Liver (tissue), 9 donors: ENCODE results near the gene IRF3. TPM values are rescaled to one million over a fixed set of nuclear protein-coding genes. Genes with fewer than 3 reads are reported as not detected.

Source experiments
- DNase-seq: peaks from one replicate; pipeline ENCODE4 v3.0.0-alpha.2; 2017; ENCODE audit warnings: low spot score
- H3K27ac ChIP-seq, 2 donors: one replicate each; pipeline ENCODE4 v1.7.0; 2013; ENCODE audit warnings: inconsistent platforms in 2 of 2, low read length in 2 of 2, control low read depth in 1 of 2, low read depth in 1 of 2, mild to moderate bottlenecking in 1 of 2
- H3K27me3 ChIP-seq, 4 donors: one replicate each; pipeline versions ENCODE4 v1.6.1 to v1.7.0; 2013; ENCODE audit warnings: low read length in 3 of 4, inconsistent platforms in 1 of 4, mild to moderate bottlenecking in 1 of 4, moderate library complexity in 1 of 4; ENCODE audit not compliant: control insufficient read depth in 4 of 4, insufficient read depth in 4 of 4
- H3K36me3 ChIP-seq, 4 donors: one replicate each; pipeline versions ENCODE4 v1.6.1 to v1.7.0; 2013; ENCODE audit warnings: low read length in 3 of 4, mild to moderate bottlenecking in 3 of 4, low read depth in 1 of 4, moderate library complexity in 1 of 4; ENCODE audit not compliant: control insufficient read depth in 4 of 4, insufficient read depth in 3 of 4
- H3K4me1 ChIP-seq, 4 donors: one replicate each; pipeline versions ENCODE4 v1.6.1 to v1.7.0; 2013; ENCODE audit warnings: low read length in 3 of 4, mild to moderate bottlenecking in 3 of 4, moderate library complexity in 1 of 4; ENCODE audit not compliant: control insufficient read depth in 4 of 4, insufficient read depth in 4 of 4
- H3K4me3 ChIP-seq, 3 donors: one replicate each; pipeline versions ENCODE4 v1.6.1 to v1.7.0; 2013; ENCODE audit warnings: low read length in 3 of 3, control low read depth in 1 of 3, low read depth in 1 of 3, mild to moderate bottlenecking in 1 of 3
- H3K9ac ChIP-seq, 2 donors: one replicate each; pipeline ENCODE4 v1.7.0; 2013; ENCODE audit warnings: low read length in 2 of 2, mild to moderate bottlenecking in 2 of 2, moderate library complexity in 2 of 2, control low read depth in 1 of 2, low read depth in 1 of 2
- H3K9me3 ChIP-seq, 4 donors: one replicate each; pipeline versions ENCODE4 v1.6.1 to v1.7.0; 2013; ENCODE audit warnings: low read length in 3 of 4; ENCODE audit not compliant: control insufficient read depth in 4 of 4
- EGR1 ChIP-seq, 2 donors: IDR thresholded peaks; 2 replicates each; pipeline ENCODE4 v1.6.1; 2016 to 2018; ENCODE audit warnings: antibody characterized with exemption in 2 of 2, low read depth in 2 of 2
- FOXA1 ChIP-seq: IDR thresholded peaks from 2 replicates; pipeline ENCODE4 v1.6.1; 2016; ENCODE audit warnings: antibody characterized with exemption
- FOXA2 ChIP-seq: IDR thresholded peaks from 2 replicates; pipeline ENCODE4 v1.6.1; 2016; ENCODE audit warnings: antibody characterized with exemption
- GABPA ChIP-seq, 2 donors: IDR thresholded peaks in 1 of 2; conservative IDR thresholded peaks in 1 of 2; 2 replicates each; pipeline ENCODE4 v1.6.1; 2016; ENCODE audit warnings: antibody characterized with exemption in 2 of 2, mild to moderate bottlenecking in 1 of 2, moderate library complexity in 1 of 2
- HNF4G ChIP-seq: IDR thresholded peaks from 2 replicates; pipeline ENCODE4 v1.6.1; 2016; ENCODE audit warnings: antibody characterized with exemption
- JUND ChIP-seq, 2 donors: IDR thresholded peaks; 2 replicates each; pipeline ENCODE4 v1.6.1; 2016; ENCODE audit warnings: antibody characterized with exemption in 2 of 2
- RAD21 ChIP-seq, 2 donors: IDR thresholded peaks; 2 replicates each; pipeline ENCODE4 v1.6.1; 2016; ENCODE audit warnings: antibody characterized with exemption in 2 of 2, mild to moderate bottlenecking in 2 of 2
- RXRA ChIP-seq, 2 donors: IDR thresholded peaks; 2 replicates each; pipeline ENCODE4 v1.6.1; 2017 to 2018; ENCODE audit warnings: antibody characterized with exemption in 2 of 2, mild to moderate bottlenecking in 1 of 2
- SP1 ChIP-seq: IDR thresholded peaks from 2 replicates; pipeline ENCODE4 v1.6.1; 2018; ENCODE audit warnings: antibody characterized with exemption, mild to moderate bottlenecking
- TAF1 ChIP-seq: conservative IDR thresholded peaks from 2 replicates; pipeline ENCODE4 v1.6.1; 2016; ENCODE audit warnings: antibody characterized with exemption, mild to moderate bottlenecking
- YY1 ChIP-seq: IDR thresholded peaks from 2 replicates; pipeline ENCODE4 v1.6.1; 2016; ENCODE audit warnings: antibody characterized with exemption, mild to moderate bottlenecking
- WGBS: extraction: QIAGEN DNeasy Blood & Tissue Kit; methylation state at CpG from one replicate; pipeline ENCODE4 v1.1.7; 2013; 5-methylcytosine and 5-hydroxymethylcytosine counted together
- polyA plus RNA-seq, 2 donors: library from polyadenylated mRNA; stranded (reverse) in 1 of 2; unstranded in 1 of 2; fragments of 200-250 nt in 1 of 2; fragments of >200 nt in 1 of 2; fragmentation: Nextera tagmentation in 1 of 2; extraction: Ambion mirVana in 1 of 2; gene quantifications; one replicate each; pipeline versions ENCODE4 v1.2.1 to v1.2.3, GENCODE V29; 2013 to 2015
- total RNA-seq, 2 donors: library from RNA; depleted of rRNA; stranded (reverse); fragments of >200 nt; gene quantifications; one replicate each; pipeline ENCODE4 v1.2.3, GENCODE V29; 2014
- TF ChIP-seq, protein P1 (sequence below): IDR thresholded peaks from 2 replicates; pipeline ENCODE4 v1.6.1; 2016; ENCODE audit warnings: antibody characterized with exemption
- TF ChIP-seq, protein P2 (sequence below): IDR thresholded peaks from 2 replicates; pipeline ENCODE4 v1.6.1; 2016; ENCODE audit warnings: antibody characterized with exemption
- TF ChIP-seq, protein P3 (sequence below): IDR thresholded peaks from 2 replicates; pipeline ENCODE4 v1.6.1; 2016; ENCODE audit warnings: antibody characterized with exemption
- TF ChIP-seq, protein P4 (sequence below): IDR thresholded peaks from 2 replicates; pipeline ENCODE4 v1.6.1; 2016; ENCODE audit warnings: antibody characterized with exemption, mild to moderate bottlenecking
- donor health status: healthy.
- donor health status: healthy.
- donor health status: healthy.
- donor health status: healthy.
- donor health status: healthy.

IRF3 gene
- total and polyA plus RNA-seq, 4 donors: 18.2 to 33.6 (median 28.1) TPM

DNA sequence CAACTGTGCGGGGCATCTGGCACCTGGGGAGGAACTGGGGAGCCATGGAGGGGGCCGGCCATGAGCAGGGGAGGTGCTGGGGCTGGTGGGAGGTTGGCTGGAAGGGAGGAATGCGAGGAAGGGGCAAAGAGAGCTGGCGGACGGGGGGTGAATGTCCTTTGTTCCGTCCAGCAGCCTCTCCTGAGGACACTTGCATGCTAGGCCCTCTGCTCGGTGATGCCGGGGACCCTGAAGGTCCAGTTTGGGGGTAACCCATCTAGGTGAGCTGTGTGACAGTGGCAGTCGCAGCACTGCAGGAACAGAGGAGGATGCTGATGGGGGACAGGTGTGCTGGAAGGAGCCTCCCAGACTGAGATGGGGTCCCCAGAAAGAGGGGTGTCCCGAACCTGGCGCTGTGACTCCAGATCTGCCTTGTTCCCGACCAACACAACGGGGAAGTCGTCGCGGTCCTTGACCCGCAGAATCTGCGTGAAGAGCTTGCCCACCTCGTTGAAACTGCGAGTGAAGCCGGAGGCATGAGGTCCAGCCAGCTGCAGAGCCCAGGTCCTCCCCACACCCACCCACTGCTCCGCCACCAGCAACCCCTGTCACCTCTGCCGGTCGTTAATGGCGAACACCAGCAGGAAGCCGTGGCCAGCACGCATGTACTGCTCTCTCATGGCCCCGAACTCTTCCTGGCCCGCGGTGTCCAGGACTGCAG is 29.3 kb downstream of the IRF3 start:
- no peak for DNase-seq
- peaks cover 0 to 12% (median 7%) of the 10 kb centered on the region in 4 donors for H3K4me1 ChIP-seq

DNA sequence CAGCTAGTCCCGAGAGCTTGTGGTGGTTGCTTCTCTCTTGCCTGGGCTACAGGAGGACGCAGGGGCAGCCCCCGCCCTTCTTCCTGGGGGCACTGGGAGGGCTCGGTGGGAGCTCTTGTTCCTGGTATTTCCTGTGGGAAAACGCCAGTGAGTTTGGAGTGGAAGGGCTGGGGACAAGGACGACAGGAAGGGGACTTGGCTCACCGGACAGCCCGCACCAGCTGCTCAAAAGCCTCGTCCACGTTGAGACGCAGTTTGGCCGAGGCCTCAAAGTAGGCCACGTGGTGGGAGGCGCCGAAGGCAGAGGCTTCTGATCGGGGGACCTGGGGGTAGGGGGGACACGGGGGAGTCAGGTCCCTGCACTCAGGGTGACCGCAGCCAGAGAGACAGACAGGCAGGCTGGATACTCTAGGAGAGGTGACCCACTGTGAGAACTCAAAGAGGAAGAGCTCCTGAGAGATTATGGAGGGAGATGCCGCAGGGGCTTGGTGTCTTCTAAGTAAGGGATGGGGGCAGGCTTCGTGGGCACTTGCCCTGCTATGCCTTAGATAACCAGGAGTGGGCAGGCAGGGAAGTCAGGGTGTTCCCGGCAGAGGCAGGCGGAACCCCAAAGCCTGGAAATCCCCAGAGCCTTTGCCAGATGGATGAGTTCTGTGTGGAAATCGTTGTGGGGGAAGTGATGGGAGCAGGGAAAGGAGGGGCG is 30.0 kb downstream of the IRF3 start:
- Histone ChIP-seq H3K4me3 (no peak overlapping the region), H3K9me3 (no peaks in the 10 kb centered on the region), H3K36me3 (no peaks in the 10 kb centered on the region), H3K27me3 (no peaks in the 10 kb centered on the region), H3K27ac (peak overlapping the region in 1 of 2 donors; percentile 1), H3K9ac (no peak overlapping the region), H3K4me1 (peaks cover 0 to 8% (median 6%) of the 10 kb centered on the region in 4 donors)
- WGBS: 64% methylated on average over 24 of the region's 24 CpGs
- DNase-seq: no peak
- TF ChIP-seq TAF1 (no peak), FOXA1 (no peak), GABPA (IDR thresholded peaks at IDR 0.05 in 1 of 2, conservative IDR thresholded peaks at IDR 0.05 in 1 of 2) (no peak), RXRA (IDR thresholded peaks at IDR 0.05) (no peak), HNF4G (no peak), RAD21 (IDR thresholded peaks at IDR 0.05) (no peak), EGR1 (IDR thresholded peaks at IDR 0.05; ENCODE audit: low read depth in 2 of 2) (no peak), SP1 (no peak)
- TF ChIP-seq, protein P1, sequence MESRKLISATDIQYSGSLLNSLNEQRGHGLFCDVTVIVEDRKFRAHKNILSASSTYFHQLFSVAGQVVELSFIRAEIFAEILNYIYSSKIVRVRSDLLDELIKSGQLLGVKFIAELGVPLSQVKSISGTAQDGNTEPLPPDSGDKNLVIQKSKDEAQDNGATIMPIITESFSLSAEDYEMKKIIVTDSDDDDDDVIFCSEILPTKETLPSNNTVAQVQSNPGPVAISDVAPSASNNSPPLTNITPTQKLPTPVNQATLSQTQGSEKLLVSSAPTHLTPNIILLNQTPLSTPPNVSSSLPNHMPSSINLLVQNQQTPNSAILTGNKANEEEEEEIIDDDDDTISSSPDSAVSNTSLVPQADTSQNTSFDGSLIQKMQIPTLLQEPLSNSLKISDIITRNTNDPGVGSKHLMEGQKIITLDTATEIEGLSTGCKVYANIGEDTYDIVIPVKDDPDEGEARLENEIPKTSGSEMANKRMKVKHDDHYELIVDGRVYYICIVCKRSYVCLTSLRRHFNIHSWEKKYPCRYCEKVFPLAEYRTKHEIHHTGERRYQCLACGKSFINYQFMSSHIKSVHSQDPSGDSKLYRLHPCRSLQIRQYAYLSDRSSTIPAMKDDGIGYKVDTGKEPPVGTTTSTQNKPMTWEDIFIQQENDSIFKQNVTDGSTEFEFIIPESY: no peak
- TF ChIP-seq, protein P2, sequence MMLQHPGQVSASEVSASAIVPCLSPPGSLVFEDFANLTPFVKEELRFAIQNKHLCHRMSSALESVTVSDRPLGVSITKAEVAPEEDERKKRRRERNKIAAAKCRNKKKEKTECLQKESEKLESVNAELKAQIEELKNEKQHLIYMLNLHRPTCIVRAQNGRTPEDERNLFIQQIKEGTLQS: no peak

More for the DNA sequence above, 29.3 kb downstream of the IRF3 start:
- H3K4me3 ChIP-seq: no peak overlapping the region
- no peaks in the 10 kb centered on the region for H3K27me3 ChIP-seq
- WGBS: 79% methylated on average over 30 of the region's 30 CpGs
- H3K27ac ChIP-seq: peak overlapping the region in 1 of 2 donors; percentile 12
- no peaks in the 10 kb centered on the region for H3K9me3 ChIP-seq
- no peak overlapping the region for H3K9ac ChIP-seq
- TF ChIP-seq FOXA2 (no peak), RXRA (IDR thresholded peaks at IDR 0.05) (no peak), EGR1 (IDR thresholded peaks at IDR 0.05; ENCODE audit: low read depth in 2 of 2) (no peak), JUND (IDR thresholded peaks at IDR 0.05) (no peak), GABPA (IDR thresholded peaks at IDR 0.05 in 1 of 2, conservative IDR thresholded peaks at IDR 0.05 in 1 of 2) (no peak), TAF1 (no peak), HNF4G (no peak), FOXA1 (no peak), YY1 (no peak)
- TF ChIP-seq, protein P1: no peak
- TF ChIP-seq, protein P3, sequence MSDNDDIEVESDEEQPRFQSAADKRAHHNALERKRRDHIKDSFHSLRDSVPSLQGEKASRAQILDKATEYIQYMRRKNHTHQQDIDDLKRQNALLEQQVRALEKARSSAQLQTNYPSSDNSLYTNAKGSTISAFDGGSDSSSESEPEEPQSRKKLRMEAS: no peak
- TF ChIP-seq, protein P4, sequence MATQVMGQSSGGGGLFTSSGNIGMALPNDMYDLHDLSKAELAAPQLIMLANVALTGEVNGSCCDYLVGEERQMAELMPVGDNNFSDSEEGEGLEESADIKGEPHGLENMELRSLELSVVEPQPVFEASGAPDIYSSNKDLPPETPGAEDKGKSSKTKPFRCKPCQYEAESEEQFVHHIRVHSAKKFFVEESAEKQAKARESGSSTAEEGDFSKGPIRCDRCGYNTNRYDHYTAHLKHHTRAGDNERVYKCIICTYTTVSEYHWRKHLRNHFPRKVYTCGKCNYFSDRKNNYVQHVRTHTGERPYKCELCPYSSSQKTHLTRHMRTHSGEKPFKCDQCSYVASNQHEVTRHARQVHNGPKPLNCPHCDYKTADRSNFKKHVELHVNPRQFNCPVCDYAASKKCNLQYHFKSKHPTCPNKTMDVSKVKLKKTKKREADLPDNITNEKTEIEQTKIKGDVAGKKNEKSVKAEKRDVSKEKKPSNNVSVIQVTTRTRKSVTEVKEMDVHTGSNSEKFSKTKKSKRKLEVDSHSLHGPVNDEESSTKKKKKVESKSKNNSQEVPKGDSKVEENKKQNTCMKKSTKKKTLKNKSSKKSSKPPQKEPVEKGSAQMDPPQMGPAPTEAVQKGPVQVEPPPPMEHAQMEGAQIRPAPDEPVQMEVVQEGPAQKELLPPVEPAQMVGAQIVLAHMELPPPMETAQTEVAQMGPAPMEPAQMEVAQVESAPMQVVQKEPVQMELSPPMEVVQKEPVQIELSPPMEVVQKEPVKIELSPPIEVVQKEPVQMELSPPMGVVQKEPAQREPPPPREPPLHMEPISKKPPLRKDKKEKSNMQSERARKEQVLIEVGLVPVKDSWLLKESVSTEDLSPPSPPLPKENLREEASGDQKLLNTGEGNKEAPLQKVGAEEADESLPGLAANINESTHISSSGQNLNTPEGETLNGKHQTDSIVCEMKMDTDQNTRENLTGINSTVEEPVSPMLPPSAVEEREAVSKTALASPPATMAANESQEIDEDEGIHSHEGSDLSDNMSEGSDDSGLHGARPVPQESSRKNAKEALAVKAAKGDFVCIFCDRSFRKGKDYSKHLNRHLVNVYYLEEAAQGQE: no peak
- TF ChIP-seq, protein P2: no peak
- no peaks in the 10 kb centered on the region for H3K36me3 ChIP-seq
